Measurements from ENCODE around the gene RANBP3.

- TF ChIP-seq, protein P1, sequence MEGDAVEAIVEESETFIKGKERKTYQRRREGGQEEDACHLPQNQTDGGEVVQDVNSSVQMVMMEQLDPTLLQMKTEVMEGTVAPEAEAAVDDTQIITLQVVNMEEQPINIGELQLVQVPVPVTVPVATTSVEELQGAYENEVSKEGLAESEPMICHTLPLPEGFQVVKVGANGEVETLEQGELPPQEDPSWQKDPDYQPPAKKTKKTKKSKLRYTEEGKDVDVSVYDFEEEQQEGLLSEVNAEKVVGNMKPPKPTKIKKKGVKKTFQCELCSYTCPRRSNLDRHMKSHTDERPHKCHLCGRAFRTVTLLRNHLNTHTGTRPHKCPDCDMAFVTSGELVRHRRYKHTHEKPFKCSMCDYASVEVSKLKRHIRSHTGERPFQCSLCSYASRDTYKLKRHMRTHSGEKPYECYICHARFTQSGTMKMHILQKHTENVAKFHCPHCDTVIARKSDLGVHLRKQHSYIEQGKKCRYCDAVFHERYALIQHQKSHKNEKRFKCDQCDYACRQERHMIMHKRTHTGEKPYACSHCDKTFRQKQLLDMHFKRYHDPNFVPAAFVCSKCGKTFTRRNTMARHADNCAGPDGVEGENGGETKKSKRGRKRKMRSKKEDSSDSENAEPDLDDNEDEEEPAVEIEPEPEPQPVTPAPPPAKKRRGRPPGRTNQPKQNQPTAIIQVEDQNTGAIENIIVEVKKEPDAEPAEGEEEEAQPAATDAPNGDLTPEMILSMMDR (IDR thresholded peaks at IDR 0.05), result no peak
- no peak for TF ChIP-seq EZH2 (IDR thresholded peaks at IDR 0.05)
Measured at GRCh38 chr19:5903056-5903623, 74.8 kb downstream of the RANBP3 start.

Measured in neural progenitor cell (in vitro differentiated cells).